Small intestine (tissue), 7 donors: ENCODE data around the gene FBXO3. TPM values are rescaled to one million over a fixed set of nuclear protein-coding genes. Genes with fewer than 3 reads are reported as not detected.

ENCODE experiments used
- DNase-seq, 2 donors: peaks; one replicate each; pipeline versions ENCODE4 v3.0.0 to v3.0.0-alpha.2; 2013
- FAIRE-seq: peaks from 2 replicates; lab custom pipeline; 2012; peaks lifted over from hg19 to GRCh38; lab: Jason Lieb, UNC
- H3K27ac ChIP-seq, 3 donors: one replicate each; pipeline ENCODE4 v1.5.1; 2013; ENCODE audit warnings: low read length in 2 of 3, mild to moderate bottlenecking in 2 of 3, control low read depth in 1 of 3, inconsistent platforms in 1 of 3, low read depth in 1 of 3, moderate library complexity in 1 of 3
- H3K27me3 ChIP-seq, 3 donors: one replicate each; pipeline ENCODE4 v1.6.1; 2013; ENCODE audit warnings: low read length in 3 of 3, inconsistent platforms in 1 of 3; ENCODE audit not compliant: control insufficient read depth in 3 of 3, insufficient read depth in 3 of 3
- H3K36me3 ChIP-seq, 3 donors: one replicate each; pipeline ENCODE4 v1.6.1; 2013; ENCODE audit warnings: low read length in 3 of 3, inconsistent platforms in 1 of 3, low read depth in 1 of 3, mild to moderate bottlenecking in 1 of 3, moderate library complexity in 1 of 3; ENCODE audit not compliant: control insufficient read depth in 3 of 3, insufficient read depth in 2 of 3
- H3K4me1 ChIP-seq, 3 donors: one replicate each; pipeline ENCODE4 v1.6.1; 2013; ENCODE audit warnings: low read length in 2 of 3, inconsistent platforms in 1 of 3, low read depth in 1 of 3, mild to moderate bottlenecking in 1 of 3, moderate library complexity in 1 of 3; ENCODE audit not compliant: control insufficient read depth in 3 of 3, insufficient read depth in 2 of 3
- H3K4me3 ChIP-seq, 3 donors: one replicate each; pipeline ENCODE4 v1.5.1; 2013; ENCODE audit warnings: low read length in 3 of 3, control low read depth in 1 of 3, inconsistent platforms in 1 of 3, low read depth in 1 of 3, mild to moderate bottlenecking in 1 of 3, moderate library complexity in 1 of 3
- H3K9me3 ChIP-seq, 2 donors: one replicate each; pipeline ENCODE4 v1.6.1; 2013; ENCODE audit warnings: low read depth in 1 of 2, low read length in 1 of 2; ENCODE audit not compliant: control insufficient read depth in 2 of 2, insufficient read depth in 1 of 2
- WGBS, 3 donors: extraction: QIAGEN DNeasy Blood & Tissue Kit; methylation state at CpG; one replicate each; pipeline ENCODE4 v1.1.7; 2013; 5-methylcytosine and 5-hydroxymethylcytosine counted together
- polyA plus RNA-seq, 4 donors: library from polyadenylated mRNA; stranded (reverse) in 3 of 4; unstranded in 1 of 4; fragments of 200-250 nt in 3 of 4; fragments of 120-200 nt in 1 of 4; gene quantifications; one replicate each; pipeline versions ENCODE4 v1.2.1 to v1.2.3, GENCODE V29; 2013
- donor health status: healthy with polysubstance abuse.
- donor health status: control.
- donor health status: control.
- donor health status: Bipolar disorder and iron deficiency.
- donor health status: healthy.

The FBXO3 gene
- polyA plus RNA-seq, 4 donors, result 19.5 to 35.5 (median 22.3) TPM

DNA sequence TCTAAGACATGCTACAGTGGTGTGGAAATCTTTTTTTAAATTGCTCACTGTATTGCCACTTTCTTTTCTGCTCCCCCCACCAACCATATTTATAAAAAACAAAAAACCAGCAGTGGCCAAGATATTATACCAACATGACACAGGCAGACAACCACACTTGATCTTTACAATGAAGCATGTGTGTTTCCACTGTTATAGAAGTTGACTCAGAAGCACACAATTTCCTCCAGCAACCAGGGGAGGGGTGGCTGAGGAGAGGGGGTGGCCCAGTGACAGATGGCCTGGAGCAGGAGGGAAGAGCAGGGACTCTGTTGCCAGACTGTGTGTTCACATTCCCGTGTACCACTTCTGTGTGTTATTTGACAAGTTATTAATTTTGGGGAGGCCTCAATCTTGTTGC, 52.9 kb downstream of the FBXO3 start:
- Histone ChIP-seq H3K9me3 (no peaks in the 10 kb centered on the region), H3K27ac (peak overlapping the region in 1 of 3 donors; percentile 84), H3K4me3 (no peak overlapping the region), H3K4me1 (peaks cover 0 to 22% (median 21%) of the 10 kb centered on the region in 3 donors), H3K27me3 (no peaks in the 10 kb centered on the region), H3K36me3 (peaks cover 3 to 40% (median 6%) of the 10 kb centered on the region in 3 donors)
- no peak for DNase-seq
- no peak for FAIRE-seq
- 33 to 64% (median 45%) methylated on average over 1 of the region's 1 CpG for WGBS, 3 donors

DNA sequence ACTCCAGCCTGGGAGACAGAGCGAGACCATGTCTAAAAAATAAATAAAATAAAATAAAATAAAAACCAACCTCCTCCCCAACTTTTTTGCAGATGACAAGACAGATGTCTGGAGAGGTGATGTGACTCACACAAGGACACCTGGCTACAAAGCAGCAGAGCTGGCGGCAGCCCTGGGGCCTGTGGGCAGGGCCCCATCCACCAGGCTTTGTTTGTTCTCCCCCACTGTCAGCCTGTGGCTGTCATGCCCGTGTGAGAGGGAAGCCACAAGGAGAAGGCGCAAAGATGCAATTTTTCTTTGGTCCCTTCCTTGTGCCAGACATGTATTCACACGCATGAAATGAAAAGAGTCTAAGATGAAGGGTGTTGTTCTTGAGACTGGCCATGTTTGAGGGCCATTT, 54.7 kb downstream of the FBXO3 start:
- FAIRE-seq (no peak), DNase-seq (no peak)
- H3K4me3 ChIP-seq, result no peak overlapping the region
- no peaks in the 10 kb centered on the region for H3K27me3 ChIP-seq
- no peaks in the 10 kb centered on the region for H3K9me3 ChIP-seq
- no peak overlapping the region for H3K27ac ChIP-seq
- peaks cover 0 to 22% (median 18%) of the 10 kb centered on the region in 3 donors for H3K4me1 ChIP-seq
- WGBS, 3 donors, result 80 to 85% (median 83%) methylated on average over 5 of the region's 5 CpGs
- peaks cover 3 to 40% (median 6%) of the 10 kb centered on the region in 3 donors for H3K36me3 ChIP-seq

DNA sequence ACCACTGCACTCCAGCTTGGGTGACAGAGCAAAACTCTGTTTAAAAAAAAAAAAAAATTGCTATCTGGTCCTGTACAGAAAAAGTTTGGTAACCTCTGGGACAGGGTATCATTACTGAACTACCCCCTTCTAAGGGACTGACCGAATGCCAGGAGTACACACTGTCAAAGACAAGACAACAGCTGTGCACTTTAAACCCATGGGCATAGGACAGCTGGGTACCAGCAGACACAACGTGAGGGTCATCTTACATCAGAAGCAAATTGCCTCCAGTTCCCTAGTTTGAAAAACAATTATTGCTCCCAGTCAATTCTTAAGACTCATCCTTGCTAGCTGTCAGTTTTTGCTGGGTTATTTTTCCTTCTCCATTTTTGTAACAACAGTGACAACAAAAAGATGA, 55.9 kb downstream of the FBXO3 start:
- Histone ChIP-seq H3K9me3 (no peaks in the 10 kb centered on the region), H3K4me1 (peaks cover 0 to 16% (median 14%) of the 10 kb centered on the region in 3 donors), H3K4me3 (no peak overlapping the region), H3K36me3 (peaks cover 3 to 39% (median 6%) of the 10 kb centered on the region in 3 donors), H3K27ac (no peak overlapping the region), H3K27me3 (no peaks in the 10 kb centered on the region)
- WGBS, 3 donors, result 80 to 83% (median 82%) methylated on average over 2 of the region's 2 CpGs
- DNase-seq, result no peak
- no peak for FAIRE-seq

DNA sequence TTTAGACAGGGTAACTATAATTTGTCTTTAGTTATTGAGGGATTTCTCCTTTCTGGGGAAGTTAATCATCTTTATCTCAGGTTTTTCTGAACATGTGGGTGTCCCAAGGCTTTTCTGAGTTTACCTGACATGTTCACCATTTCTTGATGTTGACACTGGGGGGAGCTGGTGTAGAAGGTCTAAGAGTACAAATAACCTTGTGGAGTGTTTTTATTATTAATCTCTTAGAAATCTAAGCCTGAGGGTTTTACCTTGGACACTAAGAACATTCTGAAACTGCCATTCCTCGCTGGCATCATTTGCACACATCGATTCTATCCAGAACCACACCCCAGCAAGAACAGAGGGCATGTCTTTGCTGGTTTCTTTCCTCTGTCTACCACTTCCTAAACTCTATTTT, 58.1 kb downstream of the FBXO3 start:
- H3K4me3 ChIP-seq, result no peak overlapping the region
- no peak for DNase-seq
- H3K9me3 ChIP-seq, result no peaks in the 10 kb centered on the region
- no peak overlapping the region for H3K27ac ChIP-seq
- no peak for FAIRE-seq
- peaks cover 0 to 18% (median 2%) of the 10 kb centered on the region in 3 donors for H3K4me1 ChIP-seq
- H3K27me3 ChIP-seq, result no peaks in the 10 kb centered on the region
- peaks cover 3 to 25% (median 3%) of the 10 kb centered on the region in 3 donors for H3K36me3 ChIP-seq
- 29 to 73% (median 42%) methylated on average over 2 of the region's 2 CpGs for WGBS, 3 donors

DNA sequence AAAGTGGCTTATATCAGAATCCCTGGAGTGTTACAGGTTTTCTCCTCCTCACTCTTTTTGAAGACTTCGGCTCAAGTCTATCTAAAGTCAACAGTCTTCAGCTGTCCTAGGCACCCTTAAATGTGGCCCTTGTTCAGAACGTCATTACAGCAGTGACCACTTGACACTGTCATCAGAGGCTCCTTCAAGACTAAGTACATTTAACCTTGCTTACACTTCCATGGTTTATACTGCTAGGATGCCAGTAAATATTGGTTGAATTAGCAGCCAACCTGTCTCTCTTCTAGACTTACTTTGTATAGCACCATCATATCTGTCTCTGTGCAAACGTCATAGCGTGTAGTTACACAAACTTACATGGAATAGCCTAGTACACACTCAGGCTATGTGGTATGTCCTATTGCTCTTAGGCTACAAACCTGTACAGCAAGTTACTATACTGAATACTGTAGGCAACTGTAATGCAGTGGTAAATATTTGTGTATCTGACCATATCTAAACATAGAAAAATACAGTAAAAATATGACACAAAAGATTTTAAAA, 60.4 kb downstream of the FBXO3 start:
- peak in 1 of 2 donors; percentile 54 for DNase-seq
- FAIRE-seq, result no peak
- WGBS, 3 donors, result 35 to 63% (median 49%) methylated on average over 4 of the region's 4 CpGs
- H3K4me3 ChIP-seq, result no peak overlapping the region
- H3K27ac ChIP-seq, result peak overlapping the region in 2 of 3 donors; percentile 12 to 58
- H3K36me3 ChIP-seq, result peaks cover 0 to 19% (median 6%) of the 10 kb centered on the region in 3 donors
- no peaks in the 10 kb centered on the region for H3K9me3 ChIP-seq
- H3K27me3 ChIP-seq, result no peaks in the 10 kb centered on the region
- H3K4me1 ChIP-seq, result peaks cover 0 to 23% (median 2%) of the 10 kb centered on the region in 3 donors

DNA sequence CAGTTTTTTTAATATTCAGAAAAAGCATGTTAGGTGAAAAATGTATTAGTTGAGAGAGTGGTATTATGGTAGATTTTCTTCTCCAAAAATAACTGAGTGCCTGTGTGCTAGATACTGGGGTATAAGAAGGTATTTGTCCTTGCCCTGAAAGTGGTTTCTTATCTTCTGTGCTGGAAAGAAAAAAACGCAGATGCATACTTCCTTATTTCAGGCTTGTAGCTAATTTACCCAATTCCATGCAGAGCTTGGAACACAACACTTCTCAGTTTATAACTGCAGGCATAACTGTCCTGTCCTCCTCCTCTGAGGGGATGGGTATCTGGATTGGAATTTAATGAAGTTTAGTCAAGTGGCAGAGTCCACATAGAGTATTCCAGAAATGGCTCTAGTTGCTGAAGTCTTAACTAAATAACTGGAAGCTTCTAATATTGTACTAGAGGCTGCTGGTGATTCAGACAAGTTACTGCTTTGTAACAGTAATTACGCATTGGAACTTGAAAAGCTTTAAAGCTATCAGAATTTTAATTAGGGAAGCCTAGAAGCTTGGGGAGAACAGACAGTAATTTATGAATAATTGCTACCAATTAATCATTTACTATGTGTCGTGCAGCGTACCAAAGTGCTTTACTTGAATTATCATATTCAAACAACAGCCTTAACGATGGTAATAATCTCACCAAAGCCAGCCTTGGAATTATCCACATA, 61.0 kb downstream of the FBXO3 start:
- peak overlapping the region in 2 of 3 donors; percentile 12 to 58 for H3K27ac ChIP-seq
- H3K4me3 ChIP-seq, result no peak overlapping the region
- peaks cover 0 to 19% (median 6%) of the 10 kb centered on the region in 3 donors for H3K36me3 ChIP-seq
- H3K27me3 ChIP-seq, result no peaks in the 10 kb centered on the region
- DNase-seq (peak; percentile 56 to 64), FAIRE-seq (no peak)
- H3K9me3 ChIP-seq, result no peaks in the 10 kb centered on the region
- peaks cover 0 to 29% (median 2%) of the 10 kb centered on the region in 3 donors for H3K4me1 ChIP-seq
- WGBS, 3 donors, result 12 to 56% (median 40%) methylated on average over 5 of the region's 5 CpGs

DNA sequence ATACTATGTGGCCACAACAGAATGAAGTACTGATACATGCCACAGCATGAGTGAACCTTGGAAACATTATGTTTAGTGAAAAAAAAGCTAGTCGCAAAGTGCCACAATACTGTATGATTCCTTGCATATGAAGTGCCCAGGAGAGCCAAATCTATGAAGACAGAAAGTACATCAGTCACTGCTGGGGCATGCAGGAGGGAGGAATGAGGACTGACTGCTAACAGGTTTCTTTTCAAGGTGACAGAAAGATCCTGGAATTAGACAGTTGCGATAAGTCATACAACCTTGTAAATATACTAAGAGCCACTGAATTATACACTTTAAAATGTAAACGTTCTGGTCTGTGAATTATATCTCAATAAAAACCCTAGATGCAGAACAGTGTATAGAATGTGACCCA, 61.9 kb downstream of the FBXO3 start:
- Histone ChIP-seq H3K4me1 (peaks cover 0 to 29% (median 2%) of the 10 kb centered on the region in 3 donors), H3K4me3 (no peak overlapping the region), H3K27me3 (no peaks in the 10 kb centered on the region), H3K9me3 (no peaks in the 10 kb centered on the region), H3K36me3 (peaks cover 0 to 21% (median 6%) of the 10 kb centered on the region in 3 donors), H3K27ac (peak overlapping the region in 1 of 3 donors; percentile 58)
- WGBS, 3 donors, result 74 to 86% (median 80%) methylated on average over 3 of the region's 3 CpGs
- DNase-seq (no peak), FAIRE-seq (no peak)

DNA sequence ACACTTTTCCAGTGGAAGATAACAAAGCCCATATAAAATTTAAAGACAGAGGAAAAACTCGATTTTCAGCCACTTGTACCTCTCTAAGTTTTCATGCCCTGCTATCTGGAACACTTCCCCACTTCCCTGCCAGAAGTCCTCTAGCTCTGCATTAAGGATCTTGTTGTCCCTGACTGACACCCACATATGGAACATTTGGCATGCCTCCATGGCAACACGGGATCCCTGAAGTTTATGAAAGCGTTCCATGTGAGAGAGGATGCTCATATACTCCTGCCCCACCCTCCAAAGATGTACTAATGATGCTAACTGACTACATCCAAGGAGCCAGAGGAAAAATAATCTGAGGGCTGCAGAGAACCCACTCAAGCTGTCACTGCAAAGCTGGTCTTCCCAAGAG, 64.9 kb downstream of the FBXO3 start:
- Histone ChIP-seq H3K9me3 (no peaks in the 10 kb centered on the region), H3K4me3 (no peak overlapping the region), H3K27ac (no peak overlapping the region), H3K27me3 (no peaks in the 10 kb centered on the region), H3K36me3 (peaks cover 0 to 25% (median 6%) of the 10 kb centered on the region in 3 donors), H3K4me1 (peaks cover 0 to 43% (median 9%) of the 10 kb centered on the region in 3 donors)
- DNase-seq, result no peak
- 61 to 74% (median 61%) methylated on average over 3 of the region's 3 CpGs for WGBS, 3 donors
- no peak for FAIRE-seq
